RWPE1 (cell line): ENCODE data around the gene RPS5.

ENCODE experiments used
- CTCF ChIA-PET: fragments of 350-600 bp; sonication (Branson Sonifier 250); formaldehyde crosslinking; extraction: SDS; loops from one replicate; lab custom pipeline; 2021; lab: Yijun Ruan, JAX
- POLR2A ChIA-PET: fragments of 400-600 bp; formaldehyde crosslinking; extraction: SDS; loops from one replicate; lab custom pipeline; 2020; ENCODE audit warnings: antibody characterized with exemption; ENCODE audit not compliant: low non-redundant PET; lab: Yijun Ruan, JAX
- DNase-seq: peaks from one replicate; pipeline ENCODE4 v3.0.0; 2012; ENCODE audit warnings: low spot score
- H3K27ac ChIP-seq: fragments of 450-650 bp; 2 replicates; pipeline ENCODE4 v1.5.1; 2017
- CTCF ChIP-seq: fragments of 450-650 bp; conservative IDR thresholded peaks from 2 replicates; pipeline ENCODE4 v1.5.1; 2017; ENCODE audit warnings: low read depth, mild to moderate bottlenecking

RPS5 gene

DNA sequence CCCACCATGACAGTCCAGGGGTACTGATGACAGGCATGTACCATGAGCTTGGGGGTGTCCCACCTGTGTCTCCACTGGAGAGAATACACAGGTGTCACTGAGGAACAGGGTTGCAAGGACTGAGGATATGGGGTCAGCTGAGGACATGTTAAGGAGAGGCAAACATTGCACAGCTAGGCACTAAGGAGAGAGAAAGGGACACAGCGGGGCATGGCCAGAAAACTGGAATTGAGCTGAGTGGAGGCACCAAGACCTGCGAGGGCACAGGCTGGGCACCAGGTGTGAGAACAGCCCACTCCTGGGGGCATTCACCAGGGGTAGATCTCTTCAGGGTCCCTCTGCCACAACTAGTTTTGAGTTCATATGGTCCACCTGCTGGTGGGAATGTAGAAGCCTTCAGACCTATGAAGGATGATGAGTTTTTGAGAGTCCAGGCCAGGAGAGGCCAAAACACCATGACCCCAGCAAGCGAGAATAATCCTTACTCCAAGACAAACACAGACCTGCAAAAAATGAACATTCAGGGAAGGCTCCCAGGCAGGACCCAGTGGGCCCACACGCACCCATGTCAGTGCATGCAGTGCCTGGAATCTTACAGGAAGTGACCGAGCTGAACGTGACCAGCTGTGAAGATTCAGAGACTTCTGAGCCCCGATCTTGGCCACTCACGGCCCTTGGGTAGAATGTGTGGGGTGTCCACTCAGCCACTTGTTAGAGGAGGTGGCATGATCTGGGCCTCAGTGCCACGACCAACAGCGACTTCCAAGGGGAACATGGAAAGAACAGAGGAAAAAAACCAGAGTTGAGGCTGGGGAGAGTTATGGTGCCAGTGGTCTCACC is 20.0 kb downstream of the RPS5 start:
- 0 out of 2 replicates have a peak, but pooled peaks have one; percentile 18 for TF ChIP-seq CTCF
- H3K27ac ChIP-seq, result peak overlapping the region; percentile 86
- ChIA-PET CTCF (interaction anchor here (0.5 to 0.9 kb wide), 4 partner anchors 19 to 113 kb away, joined by 3 to 4 read pairs (median 4); partner anchors contain the start of gene ZBTB45), POLR2A (no interaction called here)
- no peak for DNase-seq

GRCh38 chr19:58407658-58408151 is 20.6 kb downstream of the RPS5 start:
- no peak for TF ChIP-seq CTCF
- peak overlapping the region; percentile 86 for H3K27ac ChIP-seq
- CTCF ChIA-PET, result interaction anchor here (0.6 kb wide), 1 partner anchor 20 kb away, joined by 4 read pairs; no protein-coding TSS in a partner anchor
- POLR2A ChIA-PET, result no interaction called here
- DNase-seq, result no peak

GRCh38 chr19:58408152-58409009 is 21.3 kb downstream of the RPS5 start, which contains the start of gene ZNF584:
Gene ZNF584 (plus strand): TSS chr19:58408649. CDS start chr19:58409148, 499 bp downstream.
- peak within 1 kb of the TSS; percentile 86 for H3K27ac ChIP-seq
- ChIA-PET CTCF (interaction anchor here (0.6 to 1.2 kb wide), 4 partner anchors 21 to 67 kb away, joined by 3 to 4 read pairs (median 4); no protein-coding TSS in a partner anchor), POLR2A (interaction anchor here (0.8 kb wide), 1 partner anchor 22 kb away, joined by 3 read pairs; the partner anchor contains the start of gene RPS5)
- peak; percentile 91 for DNase-seq
- TF ChIP-seq CTCF, result 0 out of 2 replicates have a peak, but pooled peaks have one; percentile 9

GRCh38 chr19:58409010-58409790 is 22.1 kb downstream of the RPS5 start:
- CTCF ChIA-PET, result interaction anchor here (0.6 to 1.2 kb wide), 3 partner anchors 47 to 67 kb away, joined by 3 to 4 read pairs (median 4); no protein-coding TSS in a partner anchor
- peak overlapping the region; percentile 86 for H3K27ac ChIP-seq
- no peak for TF ChIP-seq CTCF
- POLR2A ChIA-PET, result interaction anchor here (0.8 kb wide), 1 partner anchor 23 kb away, joined by 3 read pairs; the partner anchor contains the start of gene RPS5
- DNase-seq, result no peak

DNA sequence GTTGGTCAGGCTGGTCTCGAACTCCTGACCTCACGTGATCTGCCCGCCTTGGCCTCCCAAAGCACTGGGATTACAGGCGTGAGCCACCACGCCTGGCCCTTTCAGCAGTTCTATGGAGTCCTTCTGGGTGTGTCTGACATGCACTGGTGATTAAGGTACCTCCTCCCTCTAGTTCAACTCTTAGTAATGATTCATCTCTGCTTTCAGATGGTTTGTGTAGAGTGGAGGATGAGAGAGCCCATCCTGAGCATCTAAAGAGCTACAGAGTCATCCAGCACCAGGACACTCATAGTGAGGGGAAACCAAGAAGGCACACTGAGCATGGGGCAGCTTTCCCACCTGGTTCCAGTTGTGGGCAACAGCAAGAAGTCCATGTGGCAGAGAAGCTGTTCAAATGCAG is 29.5 kb downstream of the RPS5 start:
- CTCF ChIA-PET, result no interaction called here
- H3K27ac ChIP-seq, result no peak overlapping the region
- TF ChIP-seq CTCF, result no peak
- DNase-seq, result no peak
- POLR2A ChIA-PET, result no interaction called here
